Measurements from ENCODE around the gene PTTG1IP.

PTTG1IP gene

DNA sequence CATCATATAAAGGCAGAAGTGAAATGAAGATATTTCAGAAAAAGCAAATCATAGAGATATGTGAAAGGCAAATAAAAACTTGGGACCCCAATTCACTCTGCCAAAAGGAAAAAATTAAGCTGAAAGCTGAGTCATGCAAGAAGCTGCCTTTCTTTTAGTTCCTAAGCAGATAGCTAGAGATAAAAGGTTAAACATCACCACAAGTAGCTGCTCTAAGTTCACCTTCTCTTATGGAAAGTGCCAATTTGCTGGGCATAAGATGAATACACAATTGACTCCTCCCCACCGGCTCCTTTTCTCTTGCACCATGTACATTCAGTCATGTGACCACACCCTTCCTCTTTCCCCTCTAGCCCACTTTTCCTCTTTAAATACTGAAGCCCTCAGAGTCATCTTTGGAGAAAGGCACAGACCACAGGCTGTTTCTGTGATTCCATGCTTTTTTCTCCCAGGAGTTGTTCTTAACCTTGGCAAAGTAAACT is 50.3 kb downstream of the PTTG1IP start:
- H3K36me3 ChIP-seq (ENCODE audit: control insufficient read depth, insufficient read depth, low read length): no peaks in the 10 kb centered on the region
- H3K4me3 ChIP-seq (ENCODE audit: low read depth, low read length): no peak overlapping the region
- H3K9me3 ChIP-seq (ENCODE audit: control insufficient read depth, insufficient read depth, low read length): peaks cover 37% of the 10 kb centered on the region
- no peak overlapping the region for H3K9ac ChIP-seq (ENCODE audit: low read depth, low read length)
- H3K4me1 ChIP-seq (ENCODE audit: control insufficient read depth, insufficient read depth, low read length): no peaks in the 10 kb centered on the region
- H3K27ac ChIP-seq (ENCODE audit: low read depth, low read length): no peak overlapping the region
- no peaks in the 10 kb centered on the region for H3K27me3 ChIP-seq (ENCODE audit: control insufficient read depth, insufficient read depth, low read length)

GRCh38 chr21:44822484-44823178 is 50.9 kb downstream of the PTTG1IP start:
- Histone ChIP-seq H3K9me3 (ENCODE audit: control insufficient read depth, insufficient read depth, low read length) (peaks cover 36% of the 10 kb centered on the region), H3K36me3 (ENCODE audit: control insufficient read depth, insufficient read depth, low read length) (no peaks in the 10 kb centered on the region)

DNA sequence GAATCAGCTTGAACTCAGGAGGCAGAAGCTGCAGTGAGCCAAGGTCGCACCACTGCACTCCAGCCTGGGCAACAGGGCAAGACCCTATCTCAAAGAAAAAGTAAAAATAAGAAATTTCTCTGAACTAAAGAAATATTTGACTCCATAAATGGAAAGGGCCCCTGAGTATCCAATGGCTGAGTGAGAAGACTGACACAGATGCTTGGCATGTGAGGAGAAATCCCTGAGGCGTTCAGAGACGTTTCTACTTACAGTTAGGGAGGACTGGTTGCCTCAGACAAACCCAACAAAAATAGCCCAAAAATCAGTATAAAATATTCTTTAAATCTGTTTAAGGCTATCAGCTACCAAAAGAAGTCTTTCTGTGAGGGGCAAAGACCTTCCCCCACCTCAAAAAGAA is 52.6 kb downstream of the PTTG1IP start:
- Histone ChIP-seq H3K36me3 (ENCODE audit: control insufficient read depth, insufficient read depth, low read length) (no peaks in the 10 kb centered on the region), H3K27me3 (ENCODE audit: control insufficient read depth, insufficient read depth, low read length) (no peaks in the 10 kb centered on the region), H3K27ac (ENCODE audit: low read depth, low read length) (no peak overlapping the region), H3K4me3 (ENCODE audit: low read depth, low read length) (no peak overlapping the region), H3K4me1 (ENCODE audit: control insufficient read depth, insufficient read depth, low read length) (no peaks in the 10 kb centered on the region), H3K9me3 (ENCODE audit: control insufficient read depth, insufficient read depth, low read length) (peaks cover 29% of the 10 kb centered on the region), H3K9ac (ENCODE audit: low read depth, low read length) (no peak overlapping the region)

More at GRCh38 chr21:44822484-44823178, 50.9 kb downstream of the PTTG1IP start:
- H3K27ac ChIP-seq (ENCODE audit: low read depth, low read length): no peak overlapping the region
- H3K9ac ChIP-seq (ENCODE audit: low read depth, low read length): no peak overlapping the region
- no peak overlapping the region for H3K4me3 ChIP-seq (ENCODE audit: low read depth, low read length)
- no peaks in the 10 kb centered on the region for H3K4me1 ChIP-seq (ENCODE audit: control insufficient read depth, insufficient read depth, low read length)
- no peaks in the 10 kb centered on the region for H3K27me3 ChIP-seq (ENCODE audit: control insufficient read depth, insufficient read depth, low read length)

- H3K4me1 ChIP-seq (ENCODE audit: control insufficient read depth, insufficient read depth, low read length): peaks cover 5% of the 10 kb centered on the region; the same call in 1 of the 2 replicates
- H3K27me3 ChIP-seq (ENCODE audit: control insufficient read depth, insufficient read depth, low read length): no peaks in the 10 kb centered on the region
- no peak overlapping the region for H3K27ac ChIP-seq (ENCODE audit: low read depth, low read length)
- peaks cover 29% of the 10 kb centered on the region for H3K9me3 ChIP-seq (ENCODE audit: control insufficient read depth, insufficient read depth, low read length)
- no peaks in the 10 kb centered on the region; the same call in 1 of the 2 replicates for H3K36me3 ChIP-seq (ENCODE audit: control insufficient read depth, insufficient read depth, low read length)
- H3K4me3 ChIP-seq (ENCODE audit: low read depth, low read length): no peak overlapping the region
- no peak overlapping the region for H3K9ac ChIP-seq (ENCODE audit: low read depth, low read length)
These were observed 53.9 kb downstream of the PTTG1IP start for GRCh38 chr21:44819283-44820243.

DNA sequence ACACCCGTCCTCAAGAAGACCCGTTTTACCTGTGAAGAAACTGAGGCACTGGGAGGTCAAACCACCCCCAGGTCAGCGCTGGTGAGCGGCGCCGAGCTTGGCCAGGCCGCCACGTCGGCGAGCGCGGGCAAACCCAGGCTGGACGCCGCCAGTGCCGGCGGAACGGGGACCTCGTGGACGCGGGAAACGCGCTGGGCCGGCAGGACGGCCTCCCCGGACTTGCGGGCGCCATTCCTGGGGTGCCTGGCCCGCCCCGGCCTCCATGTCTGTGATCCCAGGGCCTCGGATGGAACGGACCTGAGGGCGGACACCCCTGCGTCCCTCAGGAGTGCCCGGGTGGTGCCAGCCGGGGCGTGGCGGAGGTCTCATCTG is 54.9 kb downstream of the PTTG1IP start:
- Histone ChIP-seq H3K27me3 (ENCODE audit: control insufficient read depth, insufficient read depth, low read length) (no peaks in the 10 kb centered on the region), H3K9ac (ENCODE audit: low read depth, low read length) (no peak overlapping the region; the same call in 1 of the 2 replicates), H3K27ac (ENCODE audit: low read depth, low read length) (no peak overlapping the region), H3K4me1 (ENCODE audit: control insufficient read depth, insufficient read depth, low read length) (peaks cover 5% of the 10 kb centered on the region; the same call in 1 of the 2 replicates), H3K9me3 (ENCODE audit: control insufficient read depth, insufficient read depth, low read length) (peaks cover 26% of the 10 kb centered on the region), H3K4me3 (ENCODE audit: low read depth, low read length) (peak overlapping the region; percentile 80), H3K36me3 (ENCODE audit: control insufficient read depth, insufficient read depth, low read length) (peaks cover 3% of the 10 kb centered on the region)

DNA sequence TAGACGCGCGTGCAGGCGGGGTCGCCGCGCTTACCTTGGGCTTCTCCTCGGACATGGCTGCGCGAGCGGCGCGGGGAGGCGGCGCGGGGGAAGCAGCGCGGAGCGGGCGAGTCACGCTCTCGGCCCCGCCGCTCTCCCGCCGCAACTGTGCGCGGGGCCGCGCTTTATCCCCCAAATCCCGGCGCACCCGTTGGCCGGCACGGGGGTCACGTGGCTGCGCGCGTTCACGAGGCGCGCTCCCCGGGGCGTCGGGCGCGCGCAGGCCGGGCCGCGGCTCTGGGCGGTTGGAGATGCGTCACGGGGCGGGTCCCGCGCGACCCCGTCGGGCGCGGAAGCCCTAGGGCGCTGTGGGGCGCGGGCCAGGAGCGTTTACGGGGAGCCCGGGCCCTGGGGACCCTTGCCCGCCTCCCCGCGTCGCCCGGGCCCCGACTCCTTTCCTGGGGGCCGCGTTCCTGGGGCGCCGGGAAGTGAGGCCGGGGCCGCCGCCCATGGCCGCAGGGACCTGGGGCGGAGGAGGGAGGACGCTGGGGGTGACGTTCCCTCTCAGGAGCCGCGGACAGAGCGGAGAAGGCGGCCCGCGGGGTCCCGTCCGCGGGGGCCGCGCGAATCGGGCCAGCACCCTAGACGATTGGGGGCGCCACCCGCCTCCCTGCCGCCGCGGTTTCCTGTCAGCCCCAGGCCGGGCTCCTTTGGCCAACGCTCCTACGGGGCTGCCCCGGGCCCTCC is 55.4 kb downstream of the PTTG1IP start, which contains the start of gene SUMO3:
TSS of gene SUMO3 (minus strand) at position 149 of the 726 bp plus-strand sequence. CDS start at position 55, 94 bp downstream.
- H3K27me3 ChIP-seq (ENCODE audit: control insufficient read depth, insufficient read depth, low read length): no peaks in the 10 kb centered on the region
- H3K27ac ChIP-seq (ENCODE audit: low read depth, low read length): peak within 1 kb of the TSS; percentile 81
- H3K4me3 ChIP-seq (ENCODE audit: low read depth, low read length): peak within 1 kb of the TSS; percentile 80

GRCh38 chr21:44817506-44817880 is 56.0 kb downstream of the PTTG1IP start:
- H3K9ac ChIP-seq (ENCODE audit: low read depth, low read length): peak overlapping the region; percentile 83; the same call in 1 of the 2 replicates
- peaks cover 5% of the 10 kb centered on the region; the same call in 1 of the 2 replicates for H3K4me1 ChIP-seq (ENCODE audit: control insufficient read depth, insufficient read depth, low read length)
- peak overlapping the region; percentile 80 for H3K4me3 ChIP-seq (ENCODE audit: low read depth, low read length)
- peak overlapping the region; percentile 81 for H3K27ac ChIP-seq (ENCODE audit: low read depth, low read length)
- H3K36me3 ChIP-seq (ENCODE audit: control insufficient read depth, insufficient read depth, low read length): peaks cover 13% of the 10 kb centered on the region
- no peaks in the 10 kb centered on the region for H3K27me3 ChIP-seq (ENCODE audit: control insufficient read depth, insufficient read depth, low read length)
- H3K9me3 ChIP-seq (ENCODE audit: control insufficient read depth, insufficient read depth, low read length): peaks cover 15% of the 10 kb centered on the region

More for the DNA sequence above, 55.4 kb downstream of the PTTG1IP start, which contains the start of gene SUMO3:
- H3K4me1 ChIP-seq (ENCODE audit: control insufficient read depth, insufficient read depth, low read length): peaks cover 5% of the 10 kb centered on the region; the same call in 1 of the 2 replicates
- H3K36me3 ChIP-seq (ENCODE audit: control insufficient read depth, insufficient read depth, low read length): peaks cover 8% of the 10 kb centered on the region
- H3K9me3 ChIP-seq (ENCODE audit: control insufficient read depth, insufficient read depth, low read length): peaks cover 21% of the 10 kb centered on the region
- H3K9ac ChIP-seq (ENCODE audit: low read depth, low read length): peak within 1 kb of the TSS; percentile 83; the same call in 1 of the 2 replicates

GRCh38 chr21:44816761-44817505 is 56.6 kb downstream of the PTTG1IP start:
- Histone ChIP-seq H3K27ac (ENCODE audit: low read depth, low read length) (no peak overlapping the region), H3K9ac (ENCODE audit: low read depth, low read length) (peak overlapping the region; percentile 51; the same call in 1 of the 2 replicates)

DNA sequence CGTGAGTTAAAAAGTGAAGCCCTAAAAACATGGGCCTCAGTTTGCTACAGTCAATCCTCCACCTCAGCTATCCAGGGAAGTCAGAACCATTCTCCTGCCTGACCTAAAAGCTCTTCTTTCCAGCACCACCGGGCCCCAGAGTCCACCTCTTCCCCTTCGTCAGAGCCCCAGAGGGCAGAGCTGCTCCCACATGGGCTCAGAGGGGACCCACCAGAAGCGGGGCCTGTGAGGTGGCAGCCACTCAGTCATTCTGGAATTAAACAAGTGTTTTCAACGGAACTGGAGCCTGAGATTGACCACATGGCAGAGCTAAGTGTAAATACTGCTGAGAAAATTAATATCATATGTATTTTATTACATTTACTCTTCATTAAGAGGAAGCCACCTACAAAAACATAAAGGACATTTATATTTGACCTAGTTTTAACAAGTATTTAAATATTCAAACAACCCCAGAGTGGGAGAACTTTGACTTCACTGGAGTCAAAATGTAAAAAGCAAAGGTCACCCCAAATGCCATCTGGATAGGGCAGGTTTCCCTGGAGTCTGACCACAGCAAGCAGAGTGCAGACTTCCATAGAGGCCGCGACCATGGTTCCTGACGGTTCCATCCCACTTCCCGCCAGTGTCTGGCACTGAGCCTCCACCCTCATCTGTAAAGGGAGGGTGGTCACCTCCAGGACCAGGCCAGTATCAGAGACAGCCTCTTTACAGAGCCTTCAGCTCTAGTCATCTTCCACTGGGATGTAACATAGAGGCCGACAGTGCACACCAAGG is 57.5 kb downstream of the PTTG1IP start:
- no peak overlapping the region for H3K27ac ChIP-seq (ENCODE audit: low read depth, low read length)
- H3K9me3 ChIP-seq (ENCODE audit: control insufficient read depth, insufficient read depth, low read length): peaks cover 7% of the 10 kb centered on the region
- H3K27me3 ChIP-seq (ENCODE audit: control insufficient read depth, insufficient read depth, low read length): no peaks in the 10 kb centered on the region
- no peak overlapping the region for H3K4me3 ChIP-seq (ENCODE audit: low read depth, low read length)
- H3K36me3 ChIP-seq (ENCODE audit: control insufficient read depth, insufficient read depth, low read length): peaks cover 16% of the 10 kb centered on the region
- no peak overlapping the region for H3K9ac ChIP-seq (ENCODE audit: low read depth, low read length)
- peaks cover 5% of the 10 kb centered on the region; the same call in 1 of the 2 replicates for H3K4me1 ChIP-seq (ENCODE audit: control insufficient read depth, insufficient read depth, low read length)

More at GRCh38 chr21:44816761-44817505, 56.6 kb downstream of the PTTG1IP start:
- peak overlapping the region; percentile 80 for H3K4me3 ChIP-seq (ENCODE audit: low read depth, low read length)
- peaks cover 16% of the 10 kb centered on the region for H3K36me3 ChIP-seq (ENCODE audit: control insufficient read depth, insufficient read depth, low read length)
- peaks cover 5% of the 10 kb centered on the region; the same call in 1 of the 2 replicates for H3K4me1 ChIP-seq (ENCODE audit: control insufficient read depth, insufficient read depth, low read length)
- H3K27me3 ChIP-seq (ENCODE audit: control insufficient read depth, insufficient read depth, low read length): no peaks in the 10 kb centered on the region
- H3K9me3 ChIP-seq (ENCODE audit: control insufficient read depth, insufficient read depth, low read length): peaks cover 11% of the 10 kb centered on the region

Data from HUES48 (cell line).